Measurements from ENCODE around the gene BDH1. TPM values are rescaled to one million over a fixed set of nuclear protein-coding genes. Genes with fewer than 3 reads are reported as not detected.

The BDH1 gene
- total and polyA plus RNA-seq, 2 donors, result 6.9 to 13.7 TPM

DNA sequence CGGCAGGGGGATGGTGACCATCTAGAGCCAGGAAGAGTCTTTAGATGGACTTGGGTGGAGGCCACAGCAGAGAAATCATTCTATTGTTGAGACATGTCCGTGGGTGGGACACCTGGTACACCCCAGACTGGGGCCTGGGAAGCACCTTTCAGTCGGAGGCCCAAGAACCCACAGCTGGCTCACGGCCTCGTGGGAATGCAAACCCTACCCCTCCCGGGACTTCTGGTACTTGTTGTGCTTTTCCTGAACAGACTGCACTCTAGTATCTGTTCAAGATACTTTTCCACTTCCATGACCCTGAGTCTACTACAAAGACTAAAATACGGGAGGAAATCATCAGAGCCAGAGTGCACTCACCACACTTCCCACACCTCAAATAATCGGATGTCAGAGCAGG, 60.7 kb downstream of the BDH1 start:
- Histone ChIP-seq H3K4me1 (ENCODE audit: insufficient read depth) (no peaks in the 10 kb centered on the region), H3K4me3 (ENCODE audit: low read depth, low read length) (no peak overlapping the region), H3K36me3 (ENCODE audit: insufficient read depth) (no peaks in the 10 kb centered on the region), H3K27ac (ENCODE audit: low read depth) (no peak overlapping the region)
- DNase-seq (ENCODE audit: extremely low spot score), result no peak
- WGBS, result 71% methylated on average over 8 of the region's 8 CpGs

DNA sequence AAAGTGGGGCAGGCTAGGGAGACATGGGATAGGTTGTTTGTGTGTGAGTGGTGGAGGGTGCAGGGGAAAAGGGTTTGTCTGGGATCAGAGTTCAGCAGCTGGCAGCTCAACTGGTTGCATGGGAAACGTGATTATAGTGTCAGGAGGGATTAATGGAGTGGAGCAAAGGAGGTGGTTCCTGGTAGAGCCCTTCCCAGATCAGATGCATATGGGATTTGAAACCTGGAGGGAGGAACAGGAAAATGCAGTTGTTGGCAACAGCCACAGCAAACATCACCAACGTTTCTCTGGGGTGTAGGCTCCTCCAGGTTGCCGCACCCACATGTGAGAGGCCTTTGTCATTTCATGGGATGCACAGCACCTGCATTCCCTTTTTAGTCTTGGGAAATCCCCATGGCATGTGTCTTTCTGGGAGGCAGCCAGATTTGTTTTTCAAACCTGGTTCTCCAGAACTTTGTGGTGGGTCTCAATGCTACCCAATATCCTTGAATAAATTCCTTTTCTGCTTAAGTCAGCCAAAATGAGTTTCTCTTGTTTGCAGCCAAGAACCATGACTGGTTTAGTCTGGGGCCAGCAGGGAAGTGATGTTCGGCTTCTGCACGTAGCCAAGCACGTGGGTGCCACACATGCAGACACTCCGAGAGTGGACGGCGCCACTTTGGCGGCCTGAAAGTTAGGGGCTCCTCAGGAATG, 61.3 kb downstream of the BDH1 start:
- 65% methylated on average over 10 of the region's 10 CpGs for WGBS
- Histone ChIP-seq H3K36me3 (ENCODE audit: insufficient read depth) (no peaks in the 10 kb centered on the region), H3K27ac (ENCODE audit: low read depth) (no peak overlapping the region), H3K4me1 (ENCODE audit: insufficient read depth) (no peaks in the 10 kb centered on the region), H3K4me3 (ENCODE audit: low read depth, low read length) (no peak overlapping the region)
- no peak for DNase-seq (ENCODE audit: extremely low spot score)

DNA sequence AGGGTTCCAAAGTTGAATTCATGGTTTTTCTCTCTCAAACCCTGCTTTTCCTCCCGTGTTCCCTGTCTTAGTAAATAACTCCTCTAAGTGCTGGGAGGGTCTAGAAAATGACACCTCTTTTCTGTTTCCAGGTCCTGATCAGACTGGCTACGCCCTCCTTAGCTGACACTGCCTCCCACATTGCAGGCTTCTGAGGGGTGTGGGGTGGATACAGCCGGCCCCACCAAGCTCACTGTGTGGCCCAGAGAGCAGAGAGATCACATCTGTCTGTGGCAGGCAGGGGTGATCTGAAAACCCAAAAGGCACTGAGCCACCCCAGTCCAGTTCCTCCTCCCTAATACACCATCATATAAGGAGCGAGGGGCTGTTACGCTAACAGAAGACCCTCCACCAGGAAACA, 62.7 kb downstream of the BDH1 start:
- no peaks in the 10 kb centered on the region for H3K4me1 ChIP-seq (ENCODE audit: insufficient read depth)
- 74% methylated on average over 5 of the region's 5 CpGs for WGBS
- no peak for DNase-seq (ENCODE audit: extremely low spot score)
- no peak overlapping the region for H3K4me3 ChIP-seq (ENCODE audit: low read depth, low read length)
- H3K27ac ChIP-seq (ENCODE audit: low read depth), result no peak overlapping the region
- no peaks in the 10 kb centered on the region for H3K36me3 ChIP-seq (ENCODE audit: insufficient read depth)

DNA sequence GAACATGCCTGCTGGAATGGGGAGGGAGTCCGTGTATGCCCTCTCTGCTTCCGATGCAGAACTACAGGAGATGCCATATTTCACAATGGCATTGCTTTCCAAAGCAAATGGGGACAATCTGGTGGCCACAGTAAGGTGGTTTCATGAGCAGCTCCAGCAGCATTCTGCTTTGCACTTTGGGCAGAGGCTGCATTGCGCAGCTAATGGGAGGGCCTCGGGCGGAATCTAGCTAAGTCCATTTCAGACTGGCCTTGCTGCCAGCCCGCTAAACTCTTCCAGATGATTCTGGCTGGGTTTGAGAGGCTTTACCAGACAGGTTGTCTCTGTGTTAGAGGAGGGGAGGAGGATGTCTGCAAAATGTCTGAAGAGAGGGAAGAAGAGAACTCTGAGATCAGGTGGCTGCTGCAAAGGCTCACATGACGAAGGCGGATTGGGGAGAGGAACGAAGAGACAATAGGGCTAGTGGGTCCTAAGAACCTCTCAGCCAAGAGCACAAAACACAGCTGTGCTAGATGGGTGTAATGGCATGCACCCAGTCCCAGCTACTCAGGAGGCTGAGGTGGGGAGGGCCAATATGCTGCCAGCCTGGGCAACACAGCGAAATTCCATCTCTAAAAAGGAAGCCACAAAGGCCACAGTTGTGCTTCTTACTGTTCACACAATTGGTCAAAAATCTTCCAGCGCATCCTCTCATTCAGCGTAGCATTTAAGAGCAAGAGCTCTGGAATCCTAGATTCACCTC, 63.7 kb downstream of the BDH1 start:
- H3K36me3 ChIP-seq (ENCODE audit: insufficient read depth), result no peaks in the 10 kb centered on the region
- H3K4me1 ChIP-seq (ENCODE audit: insufficient read depth), result no peaks in the 10 kb centered on the region
- H3K4me3 ChIP-seq (ENCODE audit: low read depth, low read length), result no peak overlapping the region
- H3K27ac ChIP-seq (ENCODE audit: low read depth), result no peak overlapping the region
- 89% methylated on average over 12 of the region's 12 CpGs for WGBS
- DNase-seq (ENCODE audit: extremely low spot score), result no peak

GRCh38 chr3:197491478-197491877, 64.3 kb downstream of the BDH1 start:
- Histone ChIP-seq H3K36me3 (ENCODE audit: insufficient read depth) (no peaks in the 10 kb centered on the region), H3K27ac (ENCODE audit: low read depth) (no peak overlapping the region), H3K4me3 (ENCODE audit: low read depth, low read length) (no peak overlapping the region), H3K4me1 (ENCODE audit: insufficient read depth) (no peaks in the 10 kb centered on the region)
- WGBS, result 84% methylated on average over 7 of the region's 7 CpGs
- DNase-seq (ENCODE audit: extremely low spot score), result no peak

DNA sequence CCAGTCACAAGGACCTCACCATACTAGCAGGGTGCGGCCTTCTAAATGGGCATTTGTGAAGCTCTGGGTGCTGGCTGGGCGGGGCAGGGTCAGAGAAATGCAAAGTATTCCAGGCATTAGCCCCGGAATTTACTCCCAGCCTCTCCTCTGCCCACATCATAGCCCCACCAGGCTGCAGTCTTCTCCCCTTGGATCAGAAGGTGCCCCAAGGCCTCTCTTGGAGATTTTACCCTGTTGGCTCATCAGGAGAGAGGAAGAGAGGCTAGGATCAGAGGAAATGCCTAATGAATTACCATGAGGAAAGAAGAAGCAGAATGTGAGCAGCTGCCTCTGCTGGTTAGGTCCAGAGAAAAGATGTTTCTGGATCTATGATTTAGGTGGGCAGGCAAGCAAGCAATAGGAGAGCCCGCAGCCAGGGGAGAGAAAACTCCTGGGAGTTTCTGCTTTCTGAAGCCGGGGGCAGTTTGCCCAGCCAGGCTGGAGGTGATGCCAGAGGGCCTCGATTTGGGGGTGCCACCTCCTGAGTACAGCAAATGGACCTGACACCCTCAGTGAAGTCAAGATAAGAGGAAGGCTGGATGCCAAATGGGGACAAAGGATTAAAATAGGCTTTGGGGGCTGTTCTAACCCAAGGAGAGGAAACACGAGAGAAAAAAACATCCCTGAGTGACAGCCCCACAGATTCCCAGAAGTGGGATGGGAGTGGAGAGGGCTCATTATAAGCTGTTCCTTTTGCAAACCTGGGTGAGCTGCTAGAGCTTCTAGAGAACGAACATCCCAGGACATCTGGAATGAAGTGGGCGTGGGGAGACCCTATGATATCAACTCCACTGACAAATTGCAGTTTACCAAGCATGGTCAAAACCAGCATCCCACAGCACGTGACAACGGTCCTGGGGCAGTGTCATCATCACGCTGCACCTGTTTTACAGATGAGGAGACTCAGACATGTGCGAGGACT, 65.4 kb downstream of the BDH1 start:
- 77% methylated on average over 13 of the region's 13 CpGs for WGBS
- H3K36me3 ChIP-seq (ENCODE audit: insufficient read depth), result no peaks in the 10 kb centered on the region

DNA sequence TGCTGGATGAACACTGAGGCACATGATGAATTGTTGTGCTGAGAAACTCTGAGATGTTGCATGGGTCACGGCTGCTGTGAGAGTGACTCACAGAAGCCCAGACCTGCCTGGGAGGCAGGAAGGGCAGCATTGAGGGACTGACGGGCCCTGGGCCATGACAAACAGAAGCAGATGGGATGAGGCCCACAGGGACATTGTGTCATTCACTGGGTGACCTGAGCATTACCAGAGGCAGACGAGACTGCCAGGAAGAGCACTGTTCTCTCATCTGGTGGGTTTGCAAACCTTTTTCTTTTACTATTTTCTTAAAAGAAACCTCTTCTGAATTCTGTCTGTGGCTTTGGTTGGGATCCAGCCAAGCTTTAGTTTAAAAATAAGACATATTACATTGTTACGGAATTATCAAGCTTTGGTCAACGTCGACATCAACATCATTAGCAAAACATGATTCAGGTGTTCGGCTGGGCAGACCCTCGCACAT, 67.8 kb downstream of the BDH1 start:
- no peak for DNase-seq (ENCODE audit: extremely low spot score)
- Histone ChIP-seq H3K27ac (ENCODE audit: low read depth) (no peak overlapping the region), H3K4me3 (ENCODE audit: low read depth, low read length) (no peak overlapping the region), H3K4me1 (ENCODE audit: insufficient read depth) (no peaks in the 10 kb centered on the region), H3K36me3 (ENCODE audit: insufficient read depth) (no peaks in the 10 kb centered on the region)
- 63% methylated on average over 8 of the region's 8 CpGs for WGBS

More for the DNA sequence above, 65.4 kb downstream of the BDH1 start:
- H3K4me1 ChIP-seq (ENCODE audit: insufficient read depth), result no peaks in the 10 kb centered on the region
- H3K27ac ChIP-seq (ENCODE audit: low read depth), result no peak overlapping the region
- no peak overlapping the region for H3K4me3 ChIP-seq (ENCODE audit: low read depth, low read length)
- no peak for DNase-seq (ENCODE audit: extremely low spot score)

GRCh38 chr3:197486861-197487260, 68.9 kb downstream of the BDH1 start:
- whole genome bisulfite sequencing, result 98% methylated on average over 1 of the region's 1 CpG
- Histone ChIP-seq H3K4me1 (ENCODE audit: insufficient read depth) (no peaks in the 10 kb centered on the region), H3K27ac (ENCODE audit: low read depth) (no peak overlapping the region), H3K4me3 (ENCODE audit: low read depth, low read length) (no peak overlapping the region), H3K36me3 (ENCODE audit: insufficient read depth) (no peaks in the 10 kb centered on the region)
- DNase-seq (ENCODE audit: extremely low spot score), result no peak

- H3K4me1 ChIP-seq (ENCODE audit: insufficient read depth), result no peaks in the 10 kb centered on the region
- no peak for DNase-seq (ENCODE audit: extremely low spot score)
- WGBS, result 83% methylated on average over 5 of the region's 5 CpGs
- no peak overlapping the region for H3K4me3 ChIP-seq (ENCODE audit: low read depth, low read length)
- no peak overlapping the region for H3K27ac ChIP-seq (ENCODE audit: low read depth)
- H3K36me3 ChIP-seq (ENCODE audit: insufficient read depth), result no peaks in the 10 kb centered on the region
These were observed 70.6 kb downstream of the BDH1 start for GRCh38 chr3:197485143-197485542.

- 92% methylated on average over 12 of the region's 12 CpGs for WGBS
- no peaks in the 10 kb centered on the region for H3K36me3 ChIP-seq (ENCODE audit: insufficient read depth)
- no peak overlapping the region for H3K27ac ChIP-seq (ENCODE audit: low read depth)
These were observed 71.4 kb downstream of the BDH1 start for GRCh38 chr3:197484204-197484901.

GRCh38 chr3:197482001-197482400, 73.8 kb downstream of the BDH1 start:
- no peaks in the 10 kb centered on the region for H3K36me3 ChIP-seq (ENCODE audit: insufficient read depth)
- 61% methylated on average over 4 of the region's 4 CpGs for WGBS
- no peak overlapping the region for H3K27ac ChIP-seq (ENCODE audit: low read depth)
- H3K4me3 ChIP-seq (ENCODE audit: low read depth, low read length), result no peak overlapping the region
- no peaks in the 10 kb centered on the region for H3K4me1 ChIP-seq (ENCODE audit: insufficient read depth)
- no peak for DNase-seq (ENCODE audit: extremely low spot score)

More at GRCh38 chr3:197484204-197484901, 71.4 kb downstream of the BDH1 start:
- no peak for DNase-seq (ENCODE audit: extremely low spot score)
- Histone ChIP-seq H3K4me3 (ENCODE audit: low read depth, low read length) (no peak overlapping the region), H3K4me1 (ENCODE audit: insufficient read depth) (no peaks in the 10 kb centered on the region)

- no peak for DNase-seq (ENCODE audit: extremely low spot score)
- 92% methylated on average over 3 of the region's 3 CpGs for WGBS
- Histone ChIP-seq H3K36me3 (ENCODE audit: insufficient read depth) (no peaks in the 10 kb centered on the region), H3K4me3 (ENCODE audit: low read depth, low read length) (no peak overlapping the region), H3K27ac (ENCODE audit: low read depth) (no peak overlapping the region), H3K4me1 (ENCODE audit: insufficient read depth) (no peaks in the 10 kb centered on the region)
These were observed 75.4 kb downstream of the BDH1 start for GRCh38 chr3:197480320-197480719.

Measured in urinary bladder (tissue), 4 donors.